Hematopoietic multipotent progenitor cell (in vitro differentiated cells): ENCODE results near the gene PSMA8. TPM values are rescaled to one million over a fixed set of nuclear protein-coding genes. Genes with fewer than 3 reads are reported as not detected.
"Not testable (repeated sequence)": the region's sequence is repeated elsewhere in the genome, so short reads cannot be mapped to it uniquely, and the experiment has no call there.

Experiments used
- DNase-seq, 3 donors: peaks; one replicate each; pipeline ENCODE4 v3.0.0-alpha.2; 2011 to 2015; ENCODE audit warnings: low read depth in 2 of 3, low spot score in 2 of 3
- total RNA-seq: library from RNA; depleted of rRNA; stranded (reverse); fragments of >200 nt; gene quantifications from one replicate; pipeline ENCODE4 v1.2.3, GENCODE V29; 2012

The PSMA8 gene
- under 0.01 TPM for total RNA-seq

DNA sequence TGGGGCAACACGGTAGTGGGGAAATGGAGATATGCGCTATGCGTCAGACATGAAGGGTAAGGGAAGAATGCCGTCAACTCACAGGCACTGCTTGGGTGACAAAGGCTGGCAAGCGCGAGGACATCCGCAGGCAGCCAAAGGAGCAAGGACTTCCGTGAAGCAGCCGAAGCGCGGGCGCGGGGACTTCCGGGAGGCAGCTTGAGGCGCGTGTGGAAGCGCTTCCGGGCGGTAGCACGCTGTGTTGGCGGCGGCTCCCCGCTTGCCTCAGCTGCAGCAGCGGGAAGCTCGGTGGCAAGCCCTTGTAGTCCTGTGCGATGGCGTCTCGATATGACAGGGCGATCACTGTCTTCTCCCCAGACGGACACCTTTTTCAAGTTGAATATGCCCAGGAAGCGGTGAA, at the start of gene PSMA8:
Gene PSMA8 (plus strand): TSS at position 218 of the 400 bp plus-strand sequence. CDS start 97 bp downstream, at position 315.
- DNase-seq, result peak; percentile 22 to 35 (median 31)

GRCh38 chr18:26085056-26085455, 48.6 kb upstream of the PSMA8 start:
- DNase-seq, result no peak

DNA sequence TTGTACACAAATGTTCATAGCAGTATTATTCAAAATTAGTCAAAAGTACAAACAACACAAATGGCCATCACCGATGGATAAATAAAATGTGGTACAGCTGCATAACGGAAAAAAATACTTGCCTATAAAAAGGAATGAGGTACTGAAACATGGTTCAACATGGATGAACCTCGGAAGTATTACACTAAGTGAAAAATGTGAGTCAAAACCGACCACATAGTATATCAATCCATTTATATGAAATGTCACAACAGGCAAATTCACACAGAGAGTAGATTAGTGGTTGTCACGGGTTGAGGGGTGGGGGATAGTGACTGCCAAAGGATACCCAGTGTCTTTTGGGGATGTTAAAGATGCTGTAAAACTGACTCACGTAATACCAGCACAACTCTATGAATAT, 46.7 kb upstream of the PSMA8 start:
- no peak for DNase-seq

DNA sequence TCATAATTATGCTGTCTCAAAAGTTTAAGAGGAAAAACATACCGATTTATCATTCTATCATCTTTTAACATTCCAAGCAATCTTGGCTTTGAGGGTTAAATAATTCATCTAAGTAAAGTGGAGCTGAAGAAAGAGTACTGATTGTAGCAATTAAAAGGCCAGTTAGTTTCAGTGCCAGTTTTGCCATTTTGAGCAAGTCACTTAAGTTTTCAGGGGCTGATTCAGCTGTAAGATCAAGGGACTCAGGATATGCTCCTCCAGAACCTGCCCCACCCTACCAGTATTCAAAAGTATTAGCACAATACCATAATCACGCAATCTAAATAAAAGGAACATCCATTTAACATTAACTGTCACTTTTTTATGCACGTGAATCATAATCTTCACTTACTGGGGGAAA, 45.2 kb upstream of the PSMA8 start:
- no peak for DNase-seq

GRCh38 chr18:26089293-26090129, 44.2 kb upstream of the PSMA8 start:
- peak in 2 of 3 donors; percentile 3 to 22 for DNase-seq

DNA sequence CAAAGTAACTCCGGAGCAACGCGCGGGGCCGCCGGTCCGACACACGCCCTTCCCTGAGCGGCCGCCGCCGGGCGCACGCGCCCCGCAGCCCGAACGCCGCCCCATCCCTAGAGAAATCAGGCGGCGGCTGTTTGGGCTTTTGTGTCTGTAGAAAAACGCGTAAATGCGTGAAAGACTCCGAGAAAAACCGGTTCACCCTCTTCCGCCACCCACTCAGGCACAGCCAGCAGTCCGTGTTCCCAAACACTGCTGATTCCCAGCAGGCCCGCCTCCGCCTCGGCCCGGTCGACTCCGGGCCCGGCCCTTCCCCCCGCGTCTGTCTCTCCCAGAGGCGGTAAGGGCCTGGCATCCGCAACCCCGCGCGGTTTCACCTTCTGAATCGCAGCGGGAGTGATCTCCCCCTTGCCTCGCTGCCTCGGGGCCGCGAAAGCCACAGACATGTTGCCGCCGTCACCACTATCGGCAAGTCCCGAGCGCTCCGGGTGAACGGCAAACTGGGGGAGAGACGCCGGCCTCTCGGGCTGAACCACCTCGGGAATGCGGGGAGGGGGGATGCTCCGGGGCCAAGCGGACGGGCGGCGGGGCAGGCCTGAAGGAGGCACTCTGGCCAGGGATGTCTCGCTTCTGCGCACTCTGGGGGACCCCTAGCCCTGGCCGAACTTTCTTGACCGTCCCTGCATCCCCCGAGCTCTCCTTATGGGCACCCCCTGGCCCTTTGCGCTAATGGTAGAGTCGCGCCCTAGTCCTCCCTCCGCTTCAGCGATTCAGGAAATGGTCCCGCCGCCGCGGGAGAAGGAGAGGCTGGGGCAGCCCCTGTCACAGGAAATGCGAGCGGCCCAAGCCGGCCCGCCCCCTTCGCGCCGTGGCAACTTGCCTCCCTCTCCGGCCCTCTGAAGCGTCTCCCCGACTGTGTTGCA, 43.3 kb upstream of the PSMA8 start, which contains the start of gene SS18:
Gene SS18 (minus strand): TSS at position 484 of the 917 bp plus-strand sequence. CDS start 44 bp downstream, at position 440.
- DNase-seq, result peak; percentile 88 to 97 (median 94)

DNA sequence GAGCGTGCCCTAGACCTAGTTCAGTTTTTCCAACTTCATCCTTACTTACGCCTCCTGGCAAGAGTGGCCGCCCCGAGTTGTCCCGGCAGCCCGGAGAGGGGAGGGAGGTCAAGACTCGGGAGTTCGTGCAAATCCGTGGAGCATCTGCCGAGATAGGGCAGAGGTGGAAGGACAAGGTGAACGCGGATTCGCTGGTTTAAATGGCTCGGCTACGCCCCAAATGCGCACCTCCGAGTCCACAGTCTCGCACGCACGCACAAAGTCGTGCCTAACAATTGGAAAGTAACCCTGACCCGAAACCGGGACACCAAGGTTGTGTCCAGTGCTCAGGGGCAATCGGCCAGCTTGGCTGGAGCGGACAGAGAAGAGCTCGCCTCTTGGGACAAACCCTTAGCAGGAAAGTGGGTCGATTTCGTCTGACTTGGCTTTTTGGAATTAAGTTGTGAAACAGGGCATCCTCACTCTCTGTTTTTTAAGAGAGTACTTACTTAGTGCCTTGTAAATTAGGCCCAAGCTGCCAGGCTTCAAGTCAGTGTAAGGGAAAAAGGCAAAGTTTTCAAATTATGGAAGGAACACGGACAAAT, 42.5 kb upstream of the PSMA8 start:
- no peak for DNase-seq

DNA sequence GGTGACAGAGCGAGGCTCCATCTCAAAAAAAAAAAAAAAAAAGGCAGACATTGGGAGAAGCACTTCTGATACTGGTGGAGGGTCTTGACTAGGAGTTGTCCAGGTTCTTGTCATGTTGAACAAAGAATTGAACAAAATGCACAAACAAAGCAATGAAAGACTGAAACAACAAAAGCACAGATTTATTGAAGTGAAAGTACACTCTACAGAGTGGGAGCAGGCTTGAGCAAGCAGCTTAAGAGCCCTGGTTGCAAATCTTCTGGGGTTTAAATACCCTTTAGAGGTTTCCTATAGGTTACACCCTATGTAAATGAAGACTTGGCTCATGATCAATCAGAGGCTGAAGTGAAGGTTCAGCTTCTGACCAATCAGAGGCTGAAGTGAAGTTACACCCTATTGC, 36.8 kb upstream of the PSMA8 start:
- DNase-seq, result no peak

DNA sequence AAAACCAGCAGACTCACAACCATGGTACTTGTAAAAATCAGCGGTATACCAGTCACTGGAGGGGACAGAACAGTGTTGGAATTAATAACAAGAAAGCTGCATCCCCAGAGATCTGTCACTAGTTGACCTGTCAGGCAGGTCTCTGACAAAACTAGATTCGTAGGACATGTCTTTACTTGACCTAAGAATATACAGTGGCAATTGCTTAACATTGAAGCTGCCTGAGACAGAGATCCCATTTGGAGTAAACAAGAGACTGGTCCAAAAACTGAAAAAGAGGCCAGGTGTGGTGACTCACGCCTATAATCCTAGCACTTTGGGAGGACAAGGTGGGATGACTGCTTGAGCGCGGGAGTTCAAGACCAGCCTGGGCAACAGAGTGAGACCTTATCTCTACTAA, 36.1 kb upstream of the PSMA8 start:
- no peak for DNase-seq

GRCh38 chr18:26103579-26103978, 30.1 kb upstream of the PSMA8 start:
- no peak for DNase-seq

DNA sequence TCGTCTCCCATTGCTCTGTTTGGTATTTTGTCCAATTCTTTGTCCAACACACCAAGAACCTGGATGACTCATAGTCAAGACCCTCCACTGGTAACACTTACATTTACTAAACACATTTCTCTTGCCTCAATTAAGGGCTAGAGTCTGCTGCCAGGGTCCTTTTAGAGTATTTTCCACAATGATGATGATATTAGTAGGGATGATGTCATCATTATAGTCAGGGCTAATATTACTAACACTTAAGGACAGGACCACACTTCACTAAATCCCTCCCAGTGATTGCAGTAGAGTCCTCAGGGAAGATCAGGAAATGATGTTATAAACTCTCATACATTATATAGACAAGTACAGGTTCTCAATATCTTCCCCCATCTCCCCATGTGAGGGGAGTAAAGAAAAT, 29.6 kb upstream of the PSMA8 start:
- no peak for DNase-seq

- no peak for DNase-seq
Observed at GRCh38 chr18:26119246-26119645, 14.4 kb upstream of the PSMA8 start.

DNA sequence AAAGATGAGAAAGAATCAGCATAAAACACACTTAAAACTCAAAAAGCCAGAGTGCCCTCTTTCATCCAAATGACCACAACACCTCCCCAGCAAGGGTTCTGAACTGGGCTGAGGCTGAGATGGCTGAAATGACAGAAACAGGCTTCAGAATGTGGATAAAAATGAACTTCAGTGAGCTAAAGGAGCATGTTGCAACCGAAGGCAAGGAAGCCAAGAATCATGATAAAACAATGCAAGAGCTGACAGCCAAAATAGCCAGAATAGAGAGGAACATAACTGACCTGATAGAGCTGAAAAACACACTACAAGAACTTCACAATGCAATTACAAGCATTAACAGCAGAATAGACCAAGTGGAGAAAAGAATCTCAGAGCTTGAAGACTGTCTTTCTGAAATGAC, 12.2 kb upstream of the PSMA8 start:
- no peak for DNase-seq

DNA sequence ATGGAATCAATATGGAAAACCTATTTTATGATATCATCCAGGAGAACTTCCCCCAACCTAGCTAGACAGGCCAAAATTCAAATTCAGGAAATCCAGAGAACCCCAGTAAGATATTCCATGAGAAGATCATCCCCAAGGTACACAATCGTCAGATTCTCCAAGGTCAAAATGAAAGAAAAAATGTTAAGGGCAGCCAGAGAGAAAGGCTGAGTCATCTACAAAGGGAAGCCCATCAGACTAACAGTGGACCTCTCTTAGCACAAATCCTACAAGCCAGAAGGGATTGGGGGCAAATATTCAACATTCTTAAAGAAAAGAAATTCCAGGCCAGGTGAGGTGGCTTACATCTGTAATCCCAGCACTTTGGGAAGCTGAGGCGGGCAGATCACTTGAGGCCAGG, 11.7 kb upstream of the PSMA8 start:
- DNase-seq, result not testable (repeated sequence)

DNA sequence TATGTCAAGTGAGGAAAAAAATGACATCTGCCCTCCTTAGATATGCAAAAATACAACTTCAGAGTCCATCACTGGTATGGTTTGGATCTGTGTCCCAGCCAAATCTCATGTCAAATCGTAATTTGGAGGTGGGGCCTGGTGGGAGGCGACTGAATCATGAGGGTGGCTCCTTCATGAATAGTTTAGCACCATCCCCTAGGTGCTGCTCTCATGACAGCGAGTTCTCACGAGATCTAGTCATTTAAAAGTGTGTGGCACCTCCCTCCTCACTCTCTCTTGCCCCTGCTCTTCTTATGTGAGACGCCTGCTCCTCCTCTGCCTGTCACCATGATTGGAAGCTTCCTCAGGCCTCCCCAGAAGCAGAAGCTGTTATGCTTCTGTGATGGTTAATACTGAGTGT, 5.9 kb upstream of the PSMA8 start:
- no peak for DNase-seq

DNA sequence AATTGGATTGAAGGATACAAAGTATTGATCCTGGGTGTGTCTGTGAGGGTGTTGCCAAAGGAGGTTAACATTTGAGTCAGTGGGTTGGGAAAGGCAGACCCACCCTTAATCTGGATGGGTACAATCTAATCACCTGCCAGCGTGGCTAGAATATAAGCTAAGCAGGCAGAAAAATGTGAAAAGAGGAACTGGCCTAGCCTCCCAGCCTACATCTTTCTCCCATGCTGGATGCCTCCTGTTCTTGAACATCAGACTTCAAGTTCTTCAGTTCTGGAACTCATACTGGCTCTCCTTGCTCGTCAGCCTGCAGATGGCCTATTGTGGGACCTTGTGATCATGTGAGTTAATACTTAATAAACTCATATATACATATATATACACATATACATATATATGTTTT, 5.5 kb upstream of the PSMA8 start:
- not testable (repeated sequence) for DNase-seq

DNA sequence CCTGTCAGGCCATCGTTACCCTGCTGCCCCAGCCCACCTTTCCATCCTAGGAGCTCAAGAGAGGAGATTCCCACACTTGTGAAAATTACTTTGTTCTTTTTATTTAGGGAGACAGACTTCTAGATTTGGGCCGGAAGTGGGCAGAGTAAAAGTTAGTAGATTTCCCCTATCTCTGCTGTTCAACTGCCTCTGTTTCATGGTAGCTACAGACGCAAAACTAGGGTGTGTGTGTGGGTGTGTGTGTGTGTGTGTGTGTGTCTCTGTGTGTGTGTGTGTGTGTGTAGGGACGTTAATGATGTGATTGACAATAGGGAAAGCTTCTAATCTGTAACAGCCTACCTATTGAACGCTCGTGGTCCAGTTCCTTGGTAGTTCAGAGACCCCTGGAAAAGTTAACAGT, 438 bp downstream of the PSMA8 start:
- DNase-seq, result peak in 1 of 3 donors; percentile 1

DNA sequence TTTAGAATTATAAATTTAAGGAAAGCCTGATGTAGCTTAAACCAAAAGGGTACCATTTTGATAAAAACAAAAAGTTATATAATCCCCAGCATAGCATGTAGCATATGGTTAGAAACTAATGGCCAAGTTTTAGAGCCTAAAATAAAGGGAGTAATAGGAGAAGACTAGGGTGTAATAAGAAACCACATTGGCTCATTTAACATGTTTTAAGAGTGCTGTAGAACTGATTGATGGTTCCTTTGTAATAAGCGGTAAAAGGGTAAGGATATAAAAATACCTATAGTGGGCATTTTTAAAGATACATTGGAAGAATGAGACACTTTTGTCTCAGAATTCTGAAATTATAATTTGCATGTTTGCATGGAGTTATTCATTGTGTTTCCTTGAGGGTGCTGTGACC, 1.9 kb downstream of the PSMA8 start:
- no peak for DNase-seq

DNA sequence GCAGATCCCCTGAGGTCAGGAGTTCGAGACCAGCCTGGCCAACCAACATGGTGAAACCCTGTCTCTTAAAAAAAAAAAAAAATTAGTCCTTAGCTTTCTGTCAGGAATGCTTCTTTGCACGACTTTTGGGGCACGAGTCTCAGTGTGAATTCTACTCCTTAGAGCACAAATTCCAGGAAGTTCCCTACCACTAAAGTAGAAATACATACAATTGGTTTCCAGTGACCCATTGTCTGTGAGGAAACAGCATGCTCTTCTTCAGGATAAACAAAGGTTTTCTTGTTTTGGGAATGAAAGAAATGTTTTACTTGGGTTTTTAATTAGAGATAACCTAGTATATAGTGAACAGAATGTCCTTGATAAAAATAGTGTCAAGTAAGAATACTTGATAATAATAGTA, 23.7 kb downstream of the PSMA8 start:
- DNase-seq, result no peak

- peak in 2 of 3 donors; percentile 3 to 17 for DNase-seq
Observed at GRCh38 chr18:26159353-26159752, 25.7 kb downstream of the PSMA8 start.

- no peak for DNase-seq
Observed at GRCh38 chr18:26164571-26164970, 30.9 kb downstream of the PSMA8 start.
